CD4-positive, alpha-beta T cell treated with Interleukin-12 subunit alpha and Interleukin-12 subunit beta, for 1 hour (primary cell): ENCODE data around the gene RTN3.

Experiments
- DNase-seq: peaks from one replicate; pipeline ENCODE4 v3.0.0-alpha.2; 2020

Gene RTN3

DNA sequence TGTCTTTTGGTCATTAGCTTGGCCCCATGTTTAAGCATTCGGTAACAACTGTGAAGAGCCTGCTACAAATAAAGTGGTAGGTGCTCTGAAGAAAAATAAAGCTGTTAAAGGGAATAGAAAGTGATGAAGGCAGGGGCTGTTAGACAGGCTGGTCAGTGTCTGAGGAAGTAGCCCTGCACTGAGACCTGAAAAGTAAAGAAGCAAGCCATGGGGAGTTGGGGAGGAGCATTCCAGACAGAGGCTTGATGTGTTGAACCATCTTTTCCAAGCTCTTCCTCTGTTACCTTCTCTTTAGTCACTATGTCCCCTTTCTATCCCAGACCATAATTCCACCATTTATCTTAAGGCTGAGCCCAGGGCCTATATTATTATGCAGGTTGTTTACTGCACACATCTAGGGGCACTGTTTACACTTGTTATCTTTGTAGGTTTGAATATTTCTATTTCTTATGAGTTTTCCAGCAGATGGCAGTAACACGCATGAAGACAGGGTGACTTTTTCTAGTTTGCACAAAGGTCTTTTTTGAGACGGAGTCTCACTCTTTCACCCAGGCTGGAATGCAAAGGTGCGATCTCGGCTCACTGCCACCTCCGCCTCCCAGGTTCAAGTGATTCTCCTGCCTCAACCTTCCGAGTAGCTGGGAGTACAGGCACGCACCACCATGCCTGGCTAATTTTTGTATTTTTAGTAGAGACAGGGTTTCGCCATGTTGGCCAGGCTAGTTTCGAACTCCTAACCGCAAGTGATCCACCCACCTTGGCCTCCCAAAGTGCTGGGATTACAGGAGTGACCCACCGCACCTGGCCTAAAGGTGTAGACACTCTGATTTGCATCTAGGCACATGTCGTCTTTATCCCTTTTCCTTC, 64.2 kb downstream of the RTN3 start:
- no peak for DNase-seq

DNA sequence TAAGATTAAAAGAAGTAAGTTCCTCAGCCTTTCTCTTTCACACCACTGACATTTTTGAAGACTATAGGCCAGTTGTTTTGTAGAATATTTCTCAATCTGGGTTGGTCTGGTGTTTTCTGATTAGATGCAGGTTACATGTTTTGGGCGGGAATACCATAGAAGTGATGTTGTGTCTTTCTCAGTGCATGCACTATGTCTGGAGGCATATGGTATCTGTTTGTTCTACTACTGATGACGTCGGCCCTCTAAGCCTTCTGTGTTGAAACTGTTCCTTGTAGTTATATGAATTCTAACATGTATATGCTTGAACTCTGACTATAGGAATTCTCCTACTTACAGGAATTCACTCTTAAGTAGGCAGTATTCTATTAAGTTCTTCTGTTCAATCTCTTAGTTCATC, 65.7 kb downstream of the RTN3 start:
- DNase-seq, result no peak

DNA sequence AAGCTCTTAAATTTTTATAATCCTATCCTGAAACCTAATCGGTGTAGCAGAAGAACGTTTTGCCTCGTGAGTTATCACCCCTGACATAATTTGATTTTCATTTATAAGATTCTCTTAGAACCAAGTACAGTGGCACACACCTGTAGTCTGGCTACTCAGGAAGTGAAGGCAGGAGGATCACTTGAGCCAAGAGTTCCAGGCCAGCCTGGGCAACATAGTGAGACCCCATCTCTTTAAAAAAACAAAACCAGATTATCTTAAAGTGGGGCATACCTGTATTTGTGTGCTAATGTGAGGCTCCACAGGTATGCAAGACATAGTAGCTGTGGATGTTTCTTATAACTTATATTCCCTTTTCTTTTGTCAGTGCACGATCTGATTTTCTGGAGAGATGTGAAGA, 68.3 kb downstream of the RTN3 start:
- no peak for DNase-seq

DNA sequence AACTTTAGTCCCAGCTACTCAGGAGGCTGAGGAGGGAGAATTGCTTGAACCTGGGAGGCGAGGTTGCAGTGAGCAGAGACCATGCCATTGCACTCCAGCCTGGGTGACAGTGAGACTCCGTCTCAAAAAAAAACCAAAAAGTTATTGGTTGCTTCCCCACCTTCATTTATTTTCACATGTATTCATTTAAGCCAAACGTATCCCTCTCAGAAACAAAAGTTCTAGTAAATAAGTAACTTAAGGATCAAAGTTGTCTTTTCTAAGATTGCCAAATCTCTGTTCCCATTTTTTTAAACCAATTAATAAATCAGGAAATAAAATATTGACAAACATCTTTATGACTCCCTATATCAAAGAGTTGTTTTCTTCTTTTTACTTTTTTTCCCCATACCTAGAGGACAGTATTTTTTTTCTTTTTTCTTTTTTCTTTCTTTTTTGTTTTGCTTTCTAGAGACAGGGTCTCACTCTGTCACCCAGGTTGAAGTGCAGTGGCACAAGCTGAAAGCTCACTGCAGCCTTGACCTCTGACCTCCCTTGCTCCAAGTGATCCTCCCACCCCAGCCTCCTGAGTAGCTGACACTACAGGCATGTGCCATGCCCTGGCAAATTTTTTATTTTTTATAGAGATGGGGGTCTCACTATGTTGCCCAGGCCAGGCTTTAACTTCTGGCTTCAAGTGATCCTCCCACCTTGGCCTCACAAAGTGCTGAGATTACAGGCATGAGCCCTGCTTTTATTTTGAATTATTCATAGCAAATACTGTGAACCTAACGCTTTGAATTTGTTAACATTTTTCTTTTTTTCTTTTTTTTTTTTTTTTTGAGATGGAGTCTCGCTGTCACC, 75.8 kb downstream of the RTN3 start:
- no peak for DNase-seq

DNA sequence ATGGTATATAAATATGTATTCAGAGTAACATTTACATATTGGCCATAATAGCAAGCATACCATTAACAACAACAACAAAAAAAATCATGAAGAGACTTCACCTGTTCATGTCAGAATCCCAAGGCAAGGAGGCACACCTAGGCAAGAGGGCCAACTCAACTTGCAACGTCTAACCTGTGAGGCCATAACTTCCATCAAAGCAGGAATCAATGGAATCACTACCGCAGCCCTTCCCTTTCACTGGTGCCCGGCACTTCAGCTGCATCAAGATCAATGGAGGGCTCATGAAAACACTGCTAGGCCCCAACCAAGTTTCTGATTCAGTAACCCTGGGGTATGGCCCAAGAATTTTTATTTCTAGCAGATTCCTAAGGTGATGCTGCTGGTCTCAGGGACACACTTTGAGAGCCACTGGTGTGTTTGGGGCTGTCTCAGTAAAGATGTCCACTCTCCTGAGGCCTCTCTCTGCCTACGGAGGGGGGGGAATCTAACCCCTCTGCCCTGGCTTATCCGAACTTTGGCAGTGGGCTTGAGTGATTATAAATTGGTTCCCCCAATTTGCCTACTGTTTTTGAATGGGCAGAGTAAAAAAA, 79.3 kb downstream of the RTN3 start:
- no peak for DNase-seq

DNA sequence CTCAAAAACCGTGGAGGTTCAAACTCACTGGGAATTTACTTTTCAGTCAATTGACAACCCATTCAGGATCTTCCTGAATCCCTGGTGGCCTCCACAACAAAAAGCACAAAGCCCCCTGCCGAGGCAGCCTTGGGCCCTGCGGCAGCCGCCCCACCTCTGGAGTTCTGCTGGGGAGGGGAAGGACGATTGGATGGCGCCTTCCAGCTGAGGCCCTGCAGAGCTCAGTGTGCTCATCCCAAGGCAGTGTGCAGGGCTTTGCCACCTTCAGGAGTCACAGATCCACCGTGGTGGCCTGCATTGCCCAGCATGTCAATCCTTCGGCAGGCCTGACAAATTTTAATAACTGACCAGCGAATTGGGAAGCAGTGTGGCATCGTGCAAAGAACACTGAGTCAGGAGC, 79.9 kb downstream of the RTN3 start:
- DNase-seq, result no peak

DNA sequence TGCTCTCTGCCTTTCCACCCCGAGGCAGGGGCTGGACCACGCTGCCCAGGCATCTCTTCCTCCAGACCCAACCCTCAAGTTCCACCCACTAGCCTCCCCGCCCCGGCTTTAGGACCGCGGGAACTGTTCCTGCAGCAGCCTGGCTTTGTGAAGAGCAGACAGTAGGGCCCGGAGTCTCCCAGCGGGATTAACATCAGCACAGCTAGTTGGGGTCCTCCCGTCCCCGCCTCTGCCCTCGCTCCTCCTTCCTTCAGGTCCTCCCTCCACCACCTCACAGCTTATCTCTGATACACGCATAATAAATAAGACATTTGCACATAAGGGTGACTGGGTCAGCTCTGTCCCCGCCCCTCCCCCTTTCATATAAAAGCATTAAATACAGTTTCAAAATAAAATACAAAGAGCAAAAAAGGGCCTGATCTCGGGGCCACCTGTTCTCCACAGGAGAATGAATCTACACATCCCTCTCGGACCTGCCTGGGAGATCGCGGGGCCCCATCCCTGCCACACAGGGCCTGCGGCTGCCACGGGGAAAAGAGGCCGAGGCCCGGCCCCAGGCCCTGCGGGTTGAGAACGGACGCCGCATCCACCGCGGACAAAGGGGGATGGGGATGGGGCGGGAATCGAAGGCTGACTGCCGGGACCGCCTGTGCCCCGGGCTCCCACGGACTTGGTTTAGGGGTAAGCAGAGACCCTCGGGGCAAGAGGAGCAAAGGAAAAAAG, 80.8 kb downstream of the RTN3 start:
- DNase-seq, result no peak

DNA sequence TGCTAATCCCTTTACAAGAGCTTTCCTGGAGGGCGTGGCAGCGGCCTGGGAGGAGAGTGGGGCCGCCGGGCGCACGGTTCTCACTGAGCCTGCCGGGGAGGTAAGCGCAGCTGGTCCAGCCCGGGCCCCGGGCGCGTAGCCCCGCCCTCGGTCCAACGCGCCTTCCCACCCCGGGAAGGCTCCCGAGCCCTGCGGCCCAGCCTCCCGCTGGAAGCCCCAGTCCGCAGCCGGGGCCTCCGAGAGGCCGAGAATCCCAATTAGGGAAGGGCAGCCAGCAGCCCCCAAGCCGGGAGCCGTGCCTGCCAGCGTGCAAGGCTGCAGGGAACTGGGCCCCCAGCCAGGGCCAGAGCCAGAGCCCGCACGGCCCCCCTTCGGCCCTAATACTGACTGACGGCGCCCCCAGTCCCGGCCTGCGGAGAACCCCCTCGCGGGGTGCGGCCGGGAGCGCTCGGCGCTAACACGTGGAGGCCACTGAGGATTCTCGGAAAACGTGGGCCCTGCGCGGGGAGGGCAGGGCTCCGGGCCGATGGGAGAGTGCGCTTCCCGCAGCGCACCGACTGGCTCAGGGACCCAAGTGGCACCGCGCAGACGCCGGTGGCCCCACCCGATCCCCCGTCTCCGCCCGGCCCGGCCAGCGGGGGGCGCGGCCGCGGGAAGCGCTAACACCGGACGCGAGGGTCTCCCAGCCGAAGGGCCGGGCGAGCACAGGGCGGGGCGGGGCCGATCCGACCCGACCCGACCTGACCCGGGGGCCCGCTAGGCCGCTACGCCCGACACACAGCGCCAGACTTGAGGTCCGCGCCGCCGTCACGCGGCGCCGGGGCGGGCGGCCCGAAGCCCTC, 81.6 kb downstream of the RTN3 start:
- no peak for DNase-seq

DNA sequence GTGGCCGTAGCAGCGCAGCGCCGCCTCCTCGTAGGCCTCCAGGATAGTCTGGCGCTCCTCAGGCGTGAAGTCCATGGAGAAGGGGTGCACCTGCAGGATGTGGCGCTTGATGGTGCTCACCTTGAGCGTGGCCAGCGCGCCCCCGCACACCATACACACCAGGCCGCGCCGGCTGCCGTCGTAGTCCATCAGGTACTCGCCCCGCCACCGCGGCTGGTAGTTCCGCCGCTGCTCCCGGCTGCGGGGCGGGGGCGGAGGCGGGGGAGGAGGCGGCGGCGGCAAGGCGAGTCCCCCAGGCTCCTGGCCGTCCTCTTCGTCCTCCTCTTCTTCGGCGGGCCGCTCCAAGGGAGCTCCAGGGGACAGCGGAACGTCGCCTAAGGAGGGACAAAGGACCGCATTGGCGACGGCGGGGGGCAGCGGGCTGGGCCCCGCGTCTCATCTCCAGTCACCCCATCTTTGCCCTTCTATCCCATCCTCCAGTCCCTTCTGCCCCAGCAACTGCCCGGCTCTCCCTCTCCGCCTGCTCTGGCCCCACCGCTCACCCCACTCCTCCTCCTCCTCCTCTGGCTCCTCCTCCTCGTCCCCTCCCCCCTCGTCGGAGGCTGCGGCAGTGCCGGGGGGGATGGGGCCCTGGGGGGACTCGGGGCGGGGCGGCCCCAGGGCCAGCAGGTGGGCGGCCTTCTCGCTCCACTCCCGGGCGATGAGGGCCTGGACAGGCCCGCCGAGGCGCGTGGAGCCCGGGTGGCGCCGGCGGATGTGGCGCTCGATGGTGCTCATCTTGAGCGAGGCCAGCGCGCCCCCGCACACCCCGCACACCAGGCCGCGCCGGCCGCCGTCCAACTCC, 82.4 kb downstream of the RTN3 start:
- no peak for DNase-seq

DNA sequence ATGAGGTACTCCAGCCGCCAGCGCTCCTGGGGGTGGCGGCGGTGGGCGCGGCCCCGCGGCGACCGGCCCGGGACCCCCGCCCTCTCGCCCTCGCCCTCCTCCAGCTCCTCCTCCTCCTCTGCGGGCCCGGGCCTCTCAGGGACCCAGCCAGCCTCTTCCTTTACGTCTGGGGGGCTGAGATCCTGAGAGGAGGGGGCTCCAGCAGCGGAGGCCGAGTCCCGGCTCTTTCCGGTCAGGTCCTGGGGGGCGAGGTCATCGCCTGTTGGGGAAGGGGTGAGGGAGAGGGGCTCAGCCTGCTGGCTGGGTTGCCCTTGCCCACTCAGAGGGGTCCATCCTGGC, 83.0 kb downstream of the RTN3 start:
- no peak for DNase-seq

DNA sequence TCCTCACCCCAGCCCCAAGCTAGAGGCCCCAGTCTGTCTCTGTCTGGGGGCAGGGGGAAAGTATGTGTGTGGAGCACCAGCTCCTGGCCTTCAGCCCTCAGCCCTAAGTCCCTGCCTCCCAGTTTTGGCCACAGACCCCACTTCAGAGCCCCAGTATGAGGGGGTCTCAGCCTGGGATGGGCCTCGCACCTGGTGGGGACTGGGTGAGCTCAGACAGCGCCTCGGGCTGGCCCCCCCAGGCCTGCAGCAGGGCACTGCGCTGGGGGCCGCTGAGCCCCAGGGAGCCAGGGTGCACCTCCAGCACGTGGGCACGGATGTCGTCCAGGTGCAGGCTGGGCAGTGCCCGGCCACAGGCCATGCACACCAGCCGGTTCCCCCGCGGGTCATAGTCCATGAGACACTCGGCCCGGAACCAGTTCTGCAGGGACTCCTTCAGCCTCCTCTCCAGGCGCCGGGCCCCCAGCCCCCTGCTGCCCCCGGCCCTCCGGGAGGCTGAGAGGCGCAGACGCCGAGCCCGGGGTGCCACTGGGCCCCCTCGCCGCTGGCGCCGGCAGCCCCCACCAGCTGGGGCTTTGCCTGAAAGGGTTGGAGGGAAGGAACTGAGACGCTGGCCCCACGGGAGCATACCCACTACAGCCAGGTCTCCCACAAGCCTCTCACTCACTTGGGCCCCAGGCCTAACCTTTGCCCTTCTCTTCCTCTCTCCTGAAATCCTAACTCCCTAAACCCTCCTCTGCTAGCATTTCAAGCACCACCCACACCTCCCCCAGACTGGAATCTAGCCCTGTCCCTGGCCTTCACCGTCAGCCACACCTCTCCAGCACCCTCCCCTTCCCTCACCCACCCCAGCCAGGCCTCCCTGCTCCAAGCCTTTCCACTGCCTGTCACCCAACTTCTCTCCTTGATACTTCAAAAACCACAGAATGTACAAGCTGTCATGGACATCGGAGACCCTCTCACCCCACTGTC, 83.7 kb downstream of the RTN3 start:
- no peak for DNase-seq

DNA sequence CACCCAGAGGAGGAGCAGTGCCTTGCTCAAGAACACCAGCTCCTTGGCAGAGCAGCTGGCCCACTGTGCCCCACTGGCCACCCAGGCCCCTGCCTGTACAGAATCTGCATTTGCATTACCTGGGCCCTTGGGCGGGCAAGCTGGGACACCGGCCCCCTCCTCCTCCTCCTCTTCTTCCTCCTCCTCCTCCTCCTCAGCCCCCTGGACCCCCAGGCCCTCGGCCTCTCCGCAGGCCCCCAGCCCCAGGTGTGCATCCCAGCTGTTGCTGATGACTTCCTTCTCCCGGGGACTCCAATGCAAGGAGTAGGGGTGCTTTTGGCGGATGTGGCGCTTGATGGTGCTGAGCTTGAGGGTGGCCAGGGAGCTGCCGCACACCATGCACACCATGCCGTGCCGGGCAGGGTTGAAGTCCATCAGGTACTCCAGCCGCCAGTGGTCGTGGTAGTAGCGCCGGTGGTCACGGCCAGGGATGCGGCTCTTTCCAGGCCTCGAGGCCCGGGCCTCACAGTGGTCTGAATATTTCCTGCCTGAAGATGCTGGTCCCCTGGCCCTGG, 84.5 kb downstream of the RTN3 start:
- no peak for DNase-seq

DNA sequence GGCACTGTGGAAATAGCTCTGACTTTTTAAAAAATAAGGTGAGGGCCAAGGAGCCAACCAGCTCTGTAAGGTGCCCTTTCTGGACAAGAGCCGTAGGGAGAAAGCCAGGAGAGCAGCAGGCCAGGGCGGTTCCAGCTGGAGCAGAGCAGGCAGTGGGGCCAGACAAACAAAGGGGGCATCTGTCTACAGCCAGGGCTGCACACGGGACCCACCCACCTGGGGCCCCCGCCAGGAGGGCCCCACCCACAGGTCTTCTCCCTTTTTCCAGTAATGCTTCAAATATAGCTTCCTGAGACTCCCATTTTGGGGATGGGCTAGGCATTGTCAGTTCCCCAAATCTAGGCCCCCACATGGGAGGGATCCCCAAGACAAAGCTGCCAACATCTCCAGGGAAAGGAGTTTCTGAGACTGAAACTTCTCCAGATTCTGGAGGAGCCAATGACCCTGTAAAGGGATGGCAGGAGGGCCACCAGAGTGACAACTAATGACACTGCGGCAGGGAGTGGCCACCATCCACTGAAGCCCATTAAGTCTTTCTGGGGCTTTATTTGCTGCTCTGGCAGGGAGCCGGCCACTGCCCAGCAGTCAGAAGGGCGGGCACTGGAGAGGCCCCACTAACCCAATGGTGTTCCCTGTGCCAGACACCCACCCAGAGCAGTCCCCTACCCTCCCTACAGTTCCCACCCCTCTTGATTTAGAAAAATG, 85.4 kb downstream of the RTN3 start:
- no peak for DNase-seq

DNA sequence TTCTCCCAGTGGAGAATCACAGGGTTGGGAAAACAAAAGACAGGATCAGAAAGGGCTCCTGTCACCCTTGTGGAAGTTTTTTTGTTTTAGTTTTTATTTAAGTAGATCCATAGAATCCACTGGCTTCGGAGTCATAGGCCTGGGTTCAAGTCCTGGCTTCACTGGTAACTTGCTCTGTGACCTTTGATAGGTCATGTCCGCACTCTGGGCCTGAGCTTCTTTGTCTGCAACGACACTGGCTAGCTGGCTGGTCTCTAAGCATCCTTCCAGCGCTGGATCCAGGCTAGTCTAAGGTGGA, 85.9 kb downstream of the RTN3 start:
- DNase-seq, result no peak

DNA sequence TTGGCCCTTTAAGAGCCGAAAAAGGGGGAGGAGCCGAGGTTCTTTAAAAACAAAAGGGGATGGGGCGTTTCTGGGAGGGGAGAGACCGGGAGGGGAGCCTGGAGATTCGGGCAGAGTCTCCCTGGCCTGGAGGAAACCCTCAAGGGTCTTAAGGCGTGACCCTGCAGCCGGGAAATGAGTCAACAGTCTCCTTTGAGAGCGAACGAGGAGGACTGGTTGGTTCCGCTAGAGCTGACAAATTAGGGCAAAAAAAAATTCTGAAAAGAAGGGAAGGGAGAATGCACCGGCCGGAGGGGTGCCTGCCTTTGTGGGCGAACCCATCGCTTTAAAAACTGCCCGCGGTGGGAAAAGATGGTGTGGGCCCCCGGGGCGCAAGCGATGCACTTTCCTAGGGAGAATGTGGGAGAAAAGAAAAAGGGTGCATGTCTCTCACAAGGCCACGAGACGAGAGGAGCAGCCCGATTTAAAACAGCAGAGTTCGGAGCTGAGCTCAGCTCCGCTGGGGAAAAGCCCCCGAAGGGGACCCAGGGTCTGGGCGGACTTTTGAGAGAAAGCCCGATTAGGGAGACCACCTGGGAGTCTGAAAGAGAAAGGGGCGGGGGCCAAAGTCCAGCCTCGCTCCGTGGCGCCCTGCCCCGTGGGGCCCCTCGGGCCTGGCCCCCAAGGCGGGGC, 86.4 kb downstream of the RTN3 start:
- peak; percentile 55 for DNase-seq

DNA sequence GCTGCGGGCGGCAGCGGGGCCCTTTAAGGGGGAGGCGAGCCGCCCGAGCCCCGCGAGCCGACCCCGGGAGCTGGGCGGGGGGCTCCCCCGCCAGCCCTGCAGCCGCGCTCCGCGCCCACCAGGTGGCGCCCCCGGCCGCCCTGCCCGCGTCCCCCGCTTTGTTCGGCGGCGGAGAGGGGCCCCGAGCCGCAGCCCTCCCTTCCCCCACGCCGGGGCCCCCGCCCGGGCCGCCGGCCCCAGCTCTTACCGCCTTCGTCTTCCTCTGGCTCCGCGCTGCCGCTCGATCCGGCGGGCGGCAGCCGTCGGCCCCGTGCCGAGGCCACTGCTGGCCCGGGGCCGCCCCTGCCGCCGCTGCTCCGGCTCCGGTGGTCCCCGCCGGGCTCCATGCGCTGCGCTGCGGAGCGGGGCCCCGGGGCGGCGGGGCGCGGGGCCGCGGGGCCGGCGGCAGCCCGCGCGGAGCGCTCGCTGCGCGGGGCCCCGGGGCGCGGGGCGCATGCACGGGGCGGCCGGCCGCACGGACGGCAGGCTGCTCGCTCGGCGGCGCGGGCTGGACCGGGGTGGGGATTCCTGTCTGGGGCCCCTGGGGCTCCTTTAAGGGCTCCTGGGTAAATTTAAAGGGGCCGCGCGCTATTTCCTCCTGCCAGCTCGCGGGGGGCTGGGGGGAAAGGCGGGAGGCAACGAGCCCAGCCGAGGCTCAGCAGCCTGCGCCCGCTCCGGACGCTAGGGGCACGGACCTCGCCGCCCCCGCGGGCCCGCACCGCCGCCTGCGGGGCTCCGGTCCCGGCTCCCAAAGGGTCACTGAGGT, 87.1 kb downstream of the RTN3 start, which contains the start of gene ZFTA:
ZFTA (minus strand) TSS at position 539 of the 805 bp plus-strand sequence; CDS start at position 386, 153 bp downstream.
- peak; percentile 68 for DNase-seq

DNA sequence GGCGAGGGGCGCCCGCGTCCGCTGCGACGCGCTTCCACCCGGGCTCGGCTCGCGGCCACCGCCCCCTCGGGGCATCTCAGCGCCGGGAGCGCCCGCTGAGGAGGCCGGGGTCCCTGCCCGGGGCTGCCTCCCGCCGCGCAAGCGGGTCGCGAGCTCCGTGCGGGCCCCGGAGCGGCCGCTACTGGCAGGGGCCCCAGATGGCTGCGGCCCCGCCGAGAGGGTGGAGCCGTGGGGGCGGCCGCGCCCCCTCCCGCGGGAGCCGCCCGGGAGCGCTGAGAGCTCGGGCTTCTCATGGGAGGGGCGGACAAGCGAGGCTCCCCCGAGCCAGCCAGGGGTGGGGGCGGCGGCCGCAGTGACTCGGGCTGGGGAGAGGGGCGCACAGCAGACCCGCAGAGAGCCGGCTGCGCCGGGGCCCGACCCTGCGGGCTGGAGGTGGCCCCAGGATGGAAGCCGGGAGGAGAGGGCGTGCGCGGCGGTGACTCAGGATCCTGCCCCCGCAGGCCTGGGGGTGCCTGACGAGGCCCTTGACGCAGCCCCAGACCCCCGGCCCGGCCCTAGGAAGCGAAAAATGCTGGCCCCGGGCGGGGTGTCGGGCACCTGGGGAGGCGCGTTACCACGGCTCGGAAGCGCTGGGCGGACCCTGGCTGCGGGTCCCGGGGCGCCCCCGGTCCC, 87.9 kb downstream of the RTN3 start:
- DNase-seq, result peak; percentile 26
